Measurements from ENCODE around the gene KCNJ15.

Gene KCNJ15

DNA sequence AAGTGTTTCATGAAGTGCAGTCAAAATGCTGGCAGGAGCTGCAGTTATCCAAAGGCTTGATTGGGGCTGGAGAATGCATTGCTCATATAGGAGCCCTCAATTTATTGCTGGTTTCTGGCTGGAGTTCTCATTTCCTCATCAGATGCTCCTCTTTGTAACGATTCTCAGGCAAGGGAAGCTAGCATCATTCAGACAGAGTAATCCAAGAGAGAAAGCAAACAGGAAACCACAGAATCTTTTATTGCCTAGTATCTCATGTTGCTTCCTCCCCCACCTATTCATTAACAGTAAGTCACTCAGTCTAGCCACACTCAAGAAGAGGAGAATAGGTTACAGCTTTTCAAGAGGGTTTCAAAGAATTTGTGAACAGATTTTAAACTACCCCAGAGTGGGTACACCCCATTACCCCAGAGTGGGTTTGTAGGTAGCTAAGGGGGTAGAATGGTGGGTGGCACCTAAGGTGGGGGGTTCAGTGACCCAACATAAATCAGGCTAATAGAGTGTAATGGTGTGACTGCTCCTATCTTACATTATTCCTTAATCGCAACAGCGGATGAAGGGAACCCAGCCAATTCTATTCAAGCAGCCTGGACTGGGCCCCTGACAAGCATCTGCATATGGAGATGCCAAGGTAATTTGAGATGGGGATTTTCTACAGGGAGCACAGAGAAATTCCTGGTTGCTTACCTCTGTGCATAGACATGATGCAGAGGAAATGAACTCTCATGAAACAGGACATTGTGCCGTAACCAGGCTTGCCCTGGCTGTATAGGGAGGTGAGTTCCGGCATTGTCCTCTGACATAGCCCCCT is 67.1 kb downstream of the KCNJ15 start:
- peak; percentile 56 for DNase-seq (ENCODE audit: low read depth)
- TF ChIP-seq POLR2A (IDR thresholded peaks at IDR 0.05; ENCODE audit: extremely low read depth, insufficient read length) = no peak
- TF ChIP-seq, protein P1, sequence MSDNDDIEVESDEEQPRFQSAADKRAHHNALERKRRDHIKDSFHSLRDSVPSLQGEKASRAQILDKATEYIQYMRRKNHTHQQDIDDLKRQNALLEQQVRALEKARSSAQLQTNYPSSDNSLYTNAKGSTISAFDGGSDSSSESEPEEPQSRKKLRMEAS (IDR thresholded peaks at IDR 0.05; ENCODE audit: low read depth, low read length) = no peak
- no peak for TF ChIP-seq CTCF (IDR thresholded peaks at IDR 0.05; ENCODE audit: low read depth, low read length)
- no peak for TF ChIP-seq MYC (IDR thresholded peaks at IDR 0.05; ENCODE audit: low read depth, low read length)
- no peak overlapping the region for H3K4me3 ChIP-seq (ENCODE audit: low read depth, low read length)

- no peak for DNase-seq (ENCODE audit: low read depth)
- H3K4me3 ChIP-seq (ENCODE audit: low read depth, low read length) = no peak overlapping the region
- no peak for TF ChIP-seq CTCF (IDR thresholded peaks at IDR 0.05; ENCODE audit: low read depth, low read length)
These were observed 68.4 kb downstream of the KCNJ15 start for GRCh38 chr21:38325216-38325615.

DNA sequence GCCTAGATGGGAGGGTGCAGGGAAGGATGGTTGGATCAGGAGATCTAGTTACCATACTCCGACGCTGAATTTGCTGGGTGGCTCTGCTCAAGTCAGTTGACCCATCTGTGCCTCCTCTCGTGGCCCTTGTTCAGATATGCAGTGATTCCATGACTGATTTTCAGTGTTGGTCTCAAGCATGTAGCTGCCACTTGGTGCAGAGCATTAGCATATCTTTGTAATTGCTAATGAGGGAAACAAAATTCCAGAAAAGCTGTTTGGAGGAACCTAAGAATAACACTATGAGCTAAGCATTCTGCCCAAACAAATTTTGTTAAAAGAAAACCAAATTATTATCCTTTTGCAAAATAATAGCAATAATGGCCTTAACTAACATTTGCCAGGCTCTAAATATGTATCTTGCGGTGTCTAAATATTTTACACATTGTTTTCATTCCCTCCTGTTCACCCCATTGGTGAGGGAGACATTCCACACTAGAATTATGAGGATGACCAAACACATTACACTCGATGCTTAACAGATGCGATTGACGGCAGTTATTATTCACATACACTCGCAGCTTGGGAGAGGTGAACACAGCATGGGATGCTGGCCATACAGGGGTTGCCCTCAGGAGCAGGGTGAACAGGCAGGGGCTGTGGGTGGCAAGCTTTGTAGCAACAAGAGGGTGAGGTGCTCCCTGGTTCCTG is 69.1 kb downstream of the KCNJ15 start:
- TF ChIP-seq MYC (IDR thresholded peaks at IDR 0.05; ENCODE audit: low read depth, low read length) = no peak
- TF ChIP-seq, protein P1 (IDR thresholded peaks at IDR 0.05; ENCODE audit: low read depth, low read length) = no peak
- no peak for TF ChIP-seq POLR2A (IDR thresholded peaks at IDR 0.05; ENCODE audit: extremely low read depth, insufficient read length)
- no peak for TF ChIP-seq CTCF (IDR thresholded peaks at IDR 0.05; ENCODE audit: low read depth, low read length)
- H3K4me3 ChIP-seq (ENCODE audit: low read depth, low read length) = no peak overlapping the region
- no peak for DNase-seq (ENCODE audit: low read depth)

DNA sequence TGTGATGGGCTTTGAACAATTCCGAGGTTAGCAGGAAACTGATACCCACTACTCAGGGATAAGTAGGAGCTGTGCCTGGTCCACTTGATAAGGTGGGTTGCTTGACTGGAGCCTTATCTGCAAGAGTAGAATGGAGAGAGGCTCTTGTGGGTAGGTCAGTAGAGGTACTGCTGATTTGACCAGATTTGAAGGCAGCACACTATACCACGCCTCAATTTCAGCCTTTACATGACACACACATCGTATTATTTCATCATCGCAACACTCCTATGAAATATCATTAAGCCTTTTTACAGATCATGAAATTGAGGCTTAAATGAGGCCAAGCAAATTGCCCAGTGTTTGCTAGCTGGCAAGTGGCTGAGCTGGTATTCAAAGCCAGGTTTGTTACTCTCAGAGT is 69.6 kb downstream of the KCNJ15 start:
- TF ChIP-seq MYC (IDR thresholded peaks at IDR 0.05; ENCODE audit: low read depth, low read length) (no peak), POLR2A (IDR thresholded peaks at IDR 0.05; ENCODE audit: extremely low read depth, insufficient read length) (no peak), CTCF (IDR thresholded peaks at IDR 0.05; ENCODE audit: low read depth, low read length) (no peak)
- TF ChIP-seq, protein P1 (IDR thresholded peaks at IDR 0.05; ENCODE audit: low read depth, low read length) = no peak
- H3K4me3 ChIP-seq (ENCODE audit: low read depth, low read length) = no peak overlapping the region
- no peak for DNase-seq (ENCODE audit: low read depth)

DNA sequence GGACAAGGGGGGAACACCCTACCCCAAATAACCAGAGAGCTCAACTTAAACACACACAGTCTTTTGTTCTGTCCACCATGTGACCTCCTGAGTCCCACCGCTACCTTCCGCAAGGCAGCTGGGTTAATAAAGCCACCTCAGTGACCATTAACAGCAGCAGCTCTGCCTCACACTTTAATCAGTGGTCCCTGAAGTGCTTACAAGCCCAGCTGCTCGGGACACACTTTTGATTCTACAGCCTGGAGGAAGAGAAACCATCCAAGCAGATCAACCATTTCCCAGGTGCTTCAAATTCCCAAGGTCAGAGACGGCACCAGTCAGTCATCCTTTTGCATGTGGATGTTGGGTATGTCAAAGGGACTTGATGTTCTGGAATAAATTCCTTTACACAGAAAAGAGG is 70.1 kb downstream of the KCNJ15 start:
- TF ChIP-seq POLR2A (IDR thresholded peaks at IDR 0.05; ENCODE audit: extremely low read depth, insufficient read length) (no peak), MYC (IDR thresholded peaks at IDR 0.05; ENCODE audit: low read depth, low read length) (no peak), CTCF (IDR thresholded peaks at IDR 0.05; ENCODE audit: low read depth, low read length) (no peak)
- TF ChIP-seq, protein P1 (IDR thresholded peaks at IDR 0.05; ENCODE audit: low read depth, low read length) = no peak
- H3K4me3 ChIP-seq (ENCODE audit: low read depth, low read length) = no peak overlapping the region
- no peak for DNase-seq (ENCODE audit: low read depth)

Measured in NB4 (cell line).